DMS153 treated with DMSO at 0.1 percent for 48 hours (cell line): ENCODE data around the gene LENG1.

Source experiments
- DNase-seq: peaks from one replicate; lab custom pipeline; 2025; ENCODE audit not compliant: unreplicated experiment; lab: John Stamatoyannopoulos, UW

LENG1 gene

DNA sequence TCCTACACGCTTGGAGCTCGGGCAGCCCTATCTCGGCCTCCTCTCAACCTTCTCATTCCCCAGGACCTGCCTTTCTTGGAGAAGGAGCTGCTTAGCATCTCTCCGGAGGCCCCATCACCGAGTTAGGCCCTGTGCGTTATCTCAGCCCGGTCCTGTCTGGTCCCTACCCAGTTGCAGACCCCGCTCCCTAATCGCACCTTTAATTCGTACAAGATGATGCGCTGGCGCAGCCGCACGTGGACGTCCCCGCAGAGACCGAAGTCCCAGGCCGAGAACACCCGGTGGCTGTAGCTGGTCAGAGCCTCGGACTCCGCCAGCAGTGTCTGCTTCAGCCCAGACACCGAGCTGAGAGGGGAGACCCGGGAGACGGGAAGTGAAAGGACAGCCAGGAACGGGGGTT is 5.7 kb upstream of the LENG1 start:
- DNase-seq, result no peak

DNA sequence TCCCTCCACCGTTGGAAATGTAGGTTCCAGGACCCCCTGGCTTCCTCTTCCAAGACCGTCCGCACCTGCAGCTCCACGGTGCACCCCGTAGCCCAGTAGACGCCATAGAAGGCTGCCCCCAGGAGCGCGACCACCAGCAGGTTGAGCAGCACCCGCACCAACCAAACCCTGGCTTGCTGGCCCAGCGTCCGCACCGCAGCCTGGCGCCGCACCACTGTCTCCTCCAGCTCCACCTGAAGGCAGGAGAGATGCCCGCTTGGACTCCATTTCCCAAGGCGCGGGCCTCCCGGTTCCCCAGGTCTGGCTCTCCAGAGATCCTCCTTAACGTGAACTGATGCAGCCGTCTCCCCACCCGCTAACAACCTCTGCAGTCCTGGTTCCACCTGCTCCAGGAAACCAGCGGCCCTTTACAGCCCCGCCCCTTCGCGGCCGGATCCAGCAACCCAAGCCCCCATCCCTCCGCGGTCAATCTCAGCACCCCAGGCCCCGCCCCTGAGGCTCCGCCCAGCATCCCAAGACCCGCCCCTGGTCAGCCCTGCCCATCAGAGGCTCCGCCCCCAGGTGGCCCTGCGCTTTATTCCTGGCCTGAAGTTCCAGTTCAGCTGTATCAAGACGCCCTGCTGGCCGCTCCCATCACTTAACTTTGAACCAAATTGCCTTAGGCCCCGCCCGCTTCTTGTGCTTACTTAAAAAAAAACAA is 5.0 kb upstream of the LENG1 start:
- DNase-seq, result peak; percentile 44

DNA sequence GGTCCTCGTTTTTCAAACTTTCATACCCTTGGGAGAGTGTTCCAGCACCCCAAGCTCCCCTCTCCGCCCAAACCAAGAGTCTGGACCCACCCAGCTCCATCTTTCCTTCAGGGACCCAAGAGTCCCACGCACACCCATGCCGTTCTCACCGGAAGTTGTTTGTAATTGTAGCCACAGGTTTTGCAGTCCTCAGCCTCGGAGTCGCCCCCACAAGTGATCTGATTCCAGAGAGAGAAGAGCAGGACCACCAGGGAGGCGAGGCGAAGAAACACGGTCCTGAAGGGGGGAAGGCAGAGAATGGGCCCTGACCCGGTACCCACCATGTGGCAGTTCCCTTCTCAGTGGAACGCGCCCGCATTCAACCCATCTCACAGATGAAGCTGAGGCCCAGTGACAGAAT is 3.4 kb upstream of the LENG1 start:
- no peak for DNase-seq

DNA sequence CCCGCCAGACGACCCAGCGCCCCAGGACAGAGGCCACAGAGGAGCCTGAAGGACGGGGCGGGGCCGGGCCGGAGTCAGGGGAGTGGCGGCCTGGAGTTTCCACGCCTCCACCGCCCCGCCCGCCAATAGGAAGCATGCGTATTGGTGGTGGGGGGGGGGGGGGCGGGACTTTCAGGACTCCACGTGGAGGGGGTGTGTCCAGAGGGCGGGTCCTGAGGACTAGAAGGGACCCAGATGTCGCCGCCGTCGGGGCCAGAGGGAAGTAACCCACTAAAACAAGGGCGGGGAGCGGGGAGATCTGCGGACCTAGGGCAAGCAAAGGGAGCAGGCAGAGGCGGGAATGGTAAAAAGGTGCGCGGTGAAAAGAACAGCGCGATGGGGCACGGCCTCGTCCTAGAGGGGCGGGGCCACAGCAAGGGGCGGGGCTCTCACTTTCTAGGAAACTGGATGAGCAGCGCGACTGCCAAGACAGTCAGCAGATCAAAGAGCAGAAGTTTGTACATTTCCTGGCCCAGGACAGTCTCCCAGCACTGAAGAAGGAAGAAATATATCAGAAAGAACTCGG is 2.8 kb upstream of the LENG1 start:
- peak; percentile 31 for DNase-seq

DNA sequence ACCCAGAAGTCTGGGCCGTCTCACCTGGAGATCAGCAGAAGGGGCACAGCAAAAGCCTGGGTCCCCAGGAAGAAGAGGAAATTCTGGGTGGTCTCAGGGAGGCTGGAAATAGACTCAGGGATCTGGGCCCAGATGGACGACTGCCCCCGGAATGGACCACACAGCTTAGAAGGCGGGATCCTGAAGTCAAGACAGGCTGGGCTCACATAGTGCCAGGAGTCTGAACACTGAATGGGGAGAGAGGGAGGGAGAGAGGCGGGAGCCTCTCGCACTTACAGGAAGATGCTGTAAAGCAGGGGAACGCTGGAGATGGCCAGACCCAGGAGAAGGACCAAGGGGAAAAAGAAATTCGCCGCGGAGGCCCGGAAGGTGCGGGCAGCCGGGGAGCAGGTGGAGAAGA is 1.3 kb upstream of the LENG1 start:
- no peak for DNase-seq

DNA sequence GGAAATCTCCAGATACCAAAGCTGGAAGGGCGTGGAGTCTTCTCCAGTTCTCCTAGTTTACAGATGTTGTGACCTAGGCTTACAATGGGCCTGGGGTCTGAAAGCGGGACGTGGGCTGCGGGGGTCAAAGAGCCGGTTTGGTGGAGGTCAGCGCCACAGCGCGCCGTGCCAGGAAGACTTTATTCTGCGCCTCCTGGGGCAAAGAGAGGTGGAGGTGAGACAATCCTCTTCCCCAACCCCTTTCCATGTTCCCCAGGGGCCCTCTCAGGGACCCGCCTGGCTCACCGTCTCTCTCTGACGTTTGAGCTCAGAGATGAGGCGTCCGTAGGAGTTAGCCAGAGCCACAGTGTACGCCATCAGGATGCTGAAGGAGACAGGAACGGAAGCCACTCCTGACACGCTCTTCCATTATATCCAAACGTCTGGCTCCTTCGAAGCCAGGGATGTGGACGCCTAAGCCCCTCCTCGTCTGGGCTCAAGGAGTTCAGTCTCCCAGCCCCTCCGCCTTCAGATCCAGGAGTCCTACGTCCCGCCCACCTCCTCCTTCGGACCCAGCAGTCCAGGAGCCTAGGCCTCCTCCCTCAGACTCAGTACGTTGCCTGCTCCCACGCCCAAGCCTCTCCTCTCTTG is 776 bp upstream of the LENG1 start:
- no peak for DNase-seq

DNA sequence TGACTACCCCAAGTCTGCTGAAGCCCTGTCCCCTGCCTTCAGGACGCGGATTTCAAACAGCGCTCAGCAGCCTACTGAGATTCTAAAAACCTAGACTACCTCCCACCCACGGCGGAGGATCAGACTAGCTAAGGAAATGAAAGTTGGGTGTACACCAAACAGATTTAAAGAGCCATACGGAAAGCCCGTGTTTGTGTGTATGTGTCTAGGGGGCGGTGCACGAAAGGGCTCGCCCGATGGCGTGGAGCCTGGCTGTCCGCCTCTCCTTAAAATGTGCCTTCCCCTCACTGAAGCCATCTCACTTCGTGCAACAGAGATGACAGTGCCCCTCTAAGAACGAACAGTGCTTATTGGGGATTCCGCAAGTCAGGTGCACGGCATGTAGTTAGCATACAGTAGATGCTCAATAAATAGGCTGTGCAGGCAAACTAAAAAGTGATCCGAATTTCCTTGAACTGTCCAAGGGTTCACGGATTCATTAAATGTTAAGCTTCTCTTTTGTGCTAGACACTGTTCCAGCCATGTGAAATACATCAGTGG is 639 bp downstream of the LENG1 start:
- no peak for DNase-seq

DNA sequence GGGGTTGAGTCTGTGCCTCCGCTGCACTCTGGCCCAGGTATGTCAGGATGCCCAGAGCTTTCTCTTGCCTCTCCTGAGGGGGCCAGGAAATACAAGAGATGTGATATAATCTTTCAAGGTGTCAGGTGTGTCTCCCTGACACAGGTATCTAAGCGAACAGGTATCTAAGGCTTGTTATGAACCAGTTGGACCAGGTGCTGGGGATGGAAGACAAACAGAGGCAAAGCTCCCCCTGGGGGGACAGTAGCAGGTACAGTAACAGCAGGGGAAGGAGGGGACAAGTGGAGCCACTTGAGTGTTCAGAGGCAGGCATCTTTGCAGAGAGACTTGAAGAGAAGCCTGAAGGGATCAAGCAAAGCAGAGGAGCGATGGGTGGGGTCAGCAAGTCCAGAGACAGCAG is 2.6 kb downstream of the LENG1 start:
- DNase-seq, result no peak

DNA sequence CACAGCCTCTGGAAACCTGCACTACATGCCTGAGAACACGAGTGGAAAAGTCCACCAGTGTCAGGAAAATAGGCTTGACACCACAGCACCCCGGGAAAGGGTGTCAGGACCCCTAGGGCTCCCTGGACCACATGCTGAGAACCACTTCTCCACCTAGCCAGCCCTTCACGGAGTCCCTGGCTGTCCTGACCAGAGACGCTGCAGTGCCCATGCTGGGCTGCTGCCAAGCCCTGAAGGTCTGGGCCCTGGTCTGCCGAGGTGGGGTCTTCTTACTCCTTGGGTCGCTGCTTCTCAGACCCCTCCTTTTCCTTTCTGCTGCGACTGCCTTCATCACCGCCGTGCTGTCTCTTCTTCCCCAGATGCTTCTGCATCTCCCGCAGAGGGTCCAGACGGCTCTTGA is 3.0 kb downstream of the LENG1 start:
- DNase-seq, result no peak

DNA sequence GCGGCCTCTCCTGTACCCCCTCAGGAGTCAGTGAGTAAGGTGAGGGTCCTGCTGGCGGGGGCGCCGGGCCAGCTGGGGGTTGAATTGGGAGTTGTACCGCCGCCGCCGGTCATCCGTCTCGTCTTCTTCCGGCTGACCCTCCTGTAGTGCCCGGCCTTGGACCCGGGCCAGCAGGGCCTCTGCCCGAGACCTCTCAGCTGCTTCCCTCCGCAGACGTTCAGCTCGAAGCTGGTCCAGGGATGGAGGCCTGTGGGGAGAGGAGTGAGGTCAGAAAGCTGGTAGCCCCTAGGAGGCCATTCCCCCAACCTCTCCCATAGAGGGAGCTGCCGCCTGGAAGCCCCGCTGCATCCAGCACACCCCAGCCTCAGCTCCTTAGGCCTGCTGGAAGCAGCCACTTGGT is 3.8 kb downstream of the LENG1 start:
- DNase-seq, result no peak

DNA sequence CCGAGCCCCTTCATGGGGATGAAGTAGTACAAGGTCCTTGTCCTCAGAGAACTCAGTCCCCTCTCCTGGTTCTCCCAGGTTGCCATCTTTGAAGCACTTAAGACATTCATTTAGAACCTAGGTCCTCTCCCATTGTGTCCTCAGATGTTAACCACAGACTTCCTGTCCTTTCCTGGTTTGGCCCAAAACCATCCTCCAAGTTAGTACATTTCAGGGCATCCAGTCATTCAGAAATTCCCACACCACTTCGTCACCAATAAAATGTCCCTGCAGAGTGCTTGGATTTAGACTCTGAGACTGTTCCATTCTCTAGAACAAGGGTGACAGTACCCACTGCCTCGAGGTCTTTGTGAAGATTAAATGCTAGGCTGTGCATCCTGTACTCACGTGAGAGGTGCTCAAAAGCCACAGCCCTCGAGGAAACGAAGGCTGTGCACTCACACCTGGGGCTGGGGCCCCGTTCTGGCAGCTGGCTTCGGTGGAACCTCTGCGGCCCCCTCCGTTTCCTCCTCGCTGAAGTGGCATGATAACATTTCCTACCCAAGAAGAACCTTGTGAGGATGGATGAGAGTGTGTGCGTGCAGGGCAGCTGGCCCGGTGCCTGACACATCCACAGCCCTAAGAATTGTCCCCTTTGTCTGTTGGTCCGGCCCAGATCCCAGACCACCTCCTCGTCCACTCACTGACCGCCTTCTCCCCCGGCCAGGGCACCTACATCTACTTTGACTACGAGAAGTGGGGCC is 4.7 kb downstream of the LENG1 start:
- DNase-seq, result no peak

DNA sequence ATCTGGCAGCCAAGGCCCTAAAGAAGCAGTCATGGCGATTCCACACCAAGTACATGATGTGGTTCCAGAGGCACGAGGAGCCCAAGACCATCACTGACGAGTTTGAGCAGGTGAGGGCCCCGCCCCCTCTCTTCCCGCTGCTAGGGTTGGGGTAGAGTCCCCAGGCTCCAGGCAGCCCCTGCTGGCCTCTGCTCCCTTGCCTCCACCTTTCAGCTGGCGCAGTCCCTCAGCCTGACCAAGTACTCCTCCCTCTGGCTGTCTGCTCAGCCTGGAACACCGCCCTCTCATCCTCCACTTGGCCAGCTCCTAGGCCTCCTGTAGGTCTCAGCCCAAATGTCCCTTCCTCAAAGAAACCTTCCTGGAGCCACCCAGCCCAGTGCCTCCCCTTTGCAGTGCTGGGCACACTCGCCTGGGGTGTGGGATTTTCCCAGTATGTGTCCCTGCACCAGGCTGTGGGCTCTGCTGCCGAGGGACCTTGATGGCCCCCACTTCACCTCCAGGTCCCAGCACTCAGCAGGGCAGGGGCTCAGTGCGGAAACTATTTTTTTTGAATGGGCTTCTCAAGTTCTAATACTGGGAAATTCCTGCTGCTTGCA is 5.7 kb downstream of the LENG1 start:
- no peak for DNase-seq

DNA sequence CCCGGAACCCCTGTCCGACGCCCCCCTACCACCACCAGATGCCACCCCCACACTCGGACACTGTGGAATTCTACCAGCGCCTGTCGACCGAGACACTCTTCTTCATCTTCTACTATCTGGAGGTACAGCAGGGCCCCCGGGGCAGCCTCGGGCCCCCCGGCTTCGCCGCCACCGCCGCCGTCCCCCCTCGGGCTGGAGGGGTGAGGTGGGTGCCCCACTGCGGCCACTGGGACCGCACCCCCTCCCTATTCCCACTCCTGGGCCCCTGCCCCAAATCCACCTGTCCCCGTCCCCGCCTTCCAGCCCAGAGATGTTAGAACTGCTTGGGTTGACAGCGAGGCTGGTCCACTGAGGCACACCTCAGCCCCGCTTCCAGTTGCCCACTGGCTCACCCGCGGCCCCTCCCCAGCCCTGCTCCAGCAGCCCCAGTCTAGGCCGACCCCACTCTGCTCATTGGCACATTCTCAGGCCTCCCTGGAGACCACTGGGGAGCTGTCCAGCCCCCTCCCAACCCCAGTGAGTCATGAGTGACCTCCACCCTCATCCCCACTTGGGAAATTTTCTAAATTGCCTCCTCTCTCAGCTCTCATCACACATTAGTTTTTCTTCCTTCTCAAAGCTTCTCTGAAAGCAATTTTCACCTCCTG is 6.5 kb downstream of the LENG1 start:
- DNase-seq, result no peak

DNA sequence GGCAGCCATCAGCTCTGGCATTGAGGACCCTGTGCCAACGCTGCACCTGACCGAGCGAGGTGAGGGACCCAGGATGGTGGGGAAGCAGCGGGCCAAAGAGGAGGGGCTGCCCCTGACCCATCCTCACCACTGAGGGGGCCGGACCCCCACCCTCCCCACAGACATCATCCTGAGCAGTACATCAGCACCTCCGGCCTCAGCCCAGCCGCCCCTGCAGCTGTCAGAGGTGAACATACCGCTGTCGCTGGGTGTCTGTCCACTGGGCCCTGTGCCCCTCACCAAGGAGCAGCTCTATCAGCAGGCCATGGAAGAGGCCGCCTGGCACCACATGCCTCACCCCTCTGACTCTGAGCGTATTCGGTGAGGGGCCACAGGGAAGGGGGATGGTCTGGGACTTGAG is 7.3 kb downstream of the LENG1 start:
- DNase-seq, result no peak

DNA sequence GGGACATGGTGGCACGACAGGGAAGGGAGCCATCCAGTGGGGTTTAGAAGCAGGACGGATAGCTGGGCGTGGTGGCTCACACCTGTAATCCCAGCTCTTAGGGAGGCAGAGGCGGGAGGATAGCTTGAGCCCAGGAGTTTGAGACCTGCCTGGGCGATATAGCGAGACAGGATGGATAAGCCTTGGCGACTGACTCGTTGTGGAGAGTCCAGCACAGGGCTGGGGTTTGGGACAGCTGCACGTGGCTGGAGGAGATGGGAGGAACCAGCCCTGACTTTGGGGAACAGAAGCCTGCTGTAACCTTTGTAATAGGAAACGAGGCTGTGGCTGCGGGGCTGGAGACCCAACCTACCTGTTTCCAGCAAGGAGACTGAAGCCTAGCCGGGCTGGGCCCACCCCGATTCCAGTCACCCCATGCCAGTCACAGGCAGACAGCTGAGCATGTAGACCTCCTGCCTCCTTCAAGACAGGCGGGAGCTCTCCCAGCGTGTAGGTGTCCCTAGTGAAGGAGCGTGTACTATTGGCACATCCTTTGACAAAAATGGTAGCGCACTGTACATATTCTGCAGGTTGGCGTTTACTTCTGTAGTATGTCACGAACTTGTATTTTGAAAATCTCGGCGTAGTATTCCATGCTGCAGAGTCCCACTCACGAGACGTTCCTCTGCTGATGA is 8.0 kb downstream of the LENG1 start:
- no peak for DNase-seq

DNA sequence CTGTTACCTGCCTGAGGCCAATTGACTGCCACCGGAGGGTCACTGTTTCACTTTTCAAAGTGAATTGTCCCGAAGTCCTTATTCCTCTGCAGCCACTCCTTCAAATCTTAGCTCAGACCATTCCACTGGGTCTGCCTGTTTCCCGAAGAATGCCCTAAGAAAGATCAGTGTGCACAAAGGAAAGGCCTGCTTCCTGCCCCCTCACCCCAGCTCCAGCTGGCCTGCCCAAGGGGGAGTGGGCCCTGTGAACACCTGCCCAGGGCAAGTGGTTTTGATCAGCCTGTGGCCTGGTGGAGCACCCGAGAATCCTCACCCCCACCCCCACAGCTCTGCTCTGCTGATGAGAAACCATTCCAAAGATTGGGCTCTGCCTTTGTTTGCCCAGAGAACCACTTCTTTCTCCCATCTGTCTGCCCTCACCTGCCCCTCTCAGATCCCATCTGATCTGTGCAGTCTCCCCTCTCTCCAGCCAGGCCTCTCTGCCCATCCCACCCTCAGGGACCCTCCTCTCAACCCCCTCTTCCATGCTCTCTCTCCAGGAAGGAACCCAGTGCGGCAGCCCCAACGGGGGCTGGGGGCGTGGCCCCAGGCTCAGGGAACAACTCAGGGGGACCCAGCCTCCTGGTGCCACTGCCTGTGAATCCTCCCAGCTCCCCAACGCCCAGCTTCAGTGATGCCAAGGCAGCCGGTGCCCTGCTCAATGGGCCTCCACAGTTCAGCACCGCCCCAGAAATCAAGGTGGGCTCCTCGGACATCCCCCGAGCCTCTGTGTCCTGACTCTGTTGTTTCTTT is 10.3 kb downstream of the LENG1 start:
- no peak for DNase-seq

DNA sequence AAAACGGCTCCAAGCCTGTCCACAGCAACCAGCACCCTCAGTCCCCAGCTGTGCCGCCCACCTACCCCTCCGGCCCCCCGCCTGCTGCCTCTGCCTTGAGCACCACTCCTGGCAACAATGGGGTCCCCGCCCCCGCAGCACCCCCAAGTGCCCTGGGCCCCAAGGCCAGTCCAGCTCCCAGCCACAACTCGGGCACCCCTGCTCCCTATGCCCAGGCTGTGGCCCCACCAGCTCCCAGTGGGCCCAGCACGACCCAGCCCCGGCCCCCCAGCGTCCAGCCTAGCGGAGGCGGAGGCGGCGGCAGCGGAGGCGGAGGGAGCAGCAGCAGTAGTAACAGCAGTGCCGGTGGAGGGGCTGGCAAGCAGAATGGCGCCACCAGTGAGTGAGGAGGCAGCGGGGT is 11.4 kb downstream of the LENG1 start:
- no peak for DNase-seq

DNA sequence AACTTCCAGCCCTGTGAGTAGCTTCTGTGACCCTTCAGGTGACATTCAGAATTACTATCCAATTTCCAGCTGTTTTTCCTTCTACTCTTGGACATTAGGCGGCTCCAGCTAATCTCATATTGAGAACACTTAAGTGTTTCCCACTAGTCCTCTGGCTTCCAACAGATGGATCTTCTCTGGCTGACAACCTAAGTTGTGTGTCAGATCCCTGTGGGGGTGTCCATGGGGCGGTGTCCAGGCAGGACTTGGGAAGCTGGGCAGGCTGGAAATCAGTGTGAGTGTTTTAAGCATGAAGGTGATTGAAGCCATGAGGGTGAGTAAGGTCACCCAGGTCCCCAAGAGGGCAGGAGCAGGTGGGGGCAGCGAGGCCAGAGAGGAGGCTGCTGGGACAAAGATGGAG is 11.8 kb downstream of the LENG1 start:
- no peak for DNase-seq

DNA sequence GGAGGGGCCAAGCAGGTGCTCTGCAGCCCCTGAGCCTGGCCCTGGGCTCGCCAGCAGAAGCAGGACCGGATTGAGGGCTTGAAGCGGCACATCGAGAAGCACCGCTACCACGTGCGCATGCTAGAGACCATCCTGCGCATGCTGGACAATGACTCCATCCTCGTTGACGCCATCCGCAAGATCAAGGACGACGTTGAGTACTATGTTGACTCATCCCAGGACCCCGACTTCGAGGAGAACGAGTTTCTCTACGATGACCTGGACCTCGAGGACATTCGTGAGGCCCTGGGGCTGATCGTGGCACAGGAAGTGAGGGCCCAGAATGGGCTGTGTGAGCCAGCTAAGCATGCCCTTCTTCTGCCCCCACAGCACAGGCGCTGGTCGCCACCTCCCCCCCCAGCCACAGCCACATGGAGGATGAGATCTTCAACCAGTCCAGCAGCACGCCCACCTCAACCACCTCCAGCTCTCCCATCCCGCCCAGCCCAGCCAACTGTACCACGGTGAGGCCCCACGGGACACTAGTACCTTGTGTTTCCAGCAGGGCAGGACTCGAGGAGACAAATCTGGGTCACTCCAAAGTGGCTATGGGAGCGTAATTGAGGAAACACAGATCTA is 13.9 kb downstream of the LENG1 start:
- DNase-seq, result no peak
